Sigmoid colon (tissue), 4 donors: ENCODE measurements around the gene ATP2C1.

Experiments
- EP300 ChIP-seq, 4 donors: sonication (generic); formaldehyde crosslinking; IDR thresholded peaks; one replicate each; pipeline ENCODE4 v1.6.1; 2017; ENCODE audit warnings: antibody characterized with exemption in 4 of 4
- POLR2AphosphoS5 ChIP-seq, 4 donors: sonication (generic); formaldehyde crosslinking; IDR thresholded peaks; one replicate each; pipeline ENCODE4 v1.6.1; 2017; ENCODE audit warnings: antibody characterized with exemption in 4 of 4
- TF ChIP-seq, protein P1 (sequence below), 4 experiments: fragments of 450-650 bp in 3 of 4; fragments of 200-600 bp in 1 of 4; IDR thresholded peaks; one replicate each; pipeline ENCODE4 v1.5.1; 2016 to 2019; ENCODE audit warnings: antibody characterized with exemption in 4 of 4, mild to moderate bottlenecking in 3 of 4, moderate library complexity in 2 of 4

GRCh38 chr3:131001071-131001470, 107.2 kb downstream of the ATP2C1 start:
- TF ChIP-seq, protein P1, sequence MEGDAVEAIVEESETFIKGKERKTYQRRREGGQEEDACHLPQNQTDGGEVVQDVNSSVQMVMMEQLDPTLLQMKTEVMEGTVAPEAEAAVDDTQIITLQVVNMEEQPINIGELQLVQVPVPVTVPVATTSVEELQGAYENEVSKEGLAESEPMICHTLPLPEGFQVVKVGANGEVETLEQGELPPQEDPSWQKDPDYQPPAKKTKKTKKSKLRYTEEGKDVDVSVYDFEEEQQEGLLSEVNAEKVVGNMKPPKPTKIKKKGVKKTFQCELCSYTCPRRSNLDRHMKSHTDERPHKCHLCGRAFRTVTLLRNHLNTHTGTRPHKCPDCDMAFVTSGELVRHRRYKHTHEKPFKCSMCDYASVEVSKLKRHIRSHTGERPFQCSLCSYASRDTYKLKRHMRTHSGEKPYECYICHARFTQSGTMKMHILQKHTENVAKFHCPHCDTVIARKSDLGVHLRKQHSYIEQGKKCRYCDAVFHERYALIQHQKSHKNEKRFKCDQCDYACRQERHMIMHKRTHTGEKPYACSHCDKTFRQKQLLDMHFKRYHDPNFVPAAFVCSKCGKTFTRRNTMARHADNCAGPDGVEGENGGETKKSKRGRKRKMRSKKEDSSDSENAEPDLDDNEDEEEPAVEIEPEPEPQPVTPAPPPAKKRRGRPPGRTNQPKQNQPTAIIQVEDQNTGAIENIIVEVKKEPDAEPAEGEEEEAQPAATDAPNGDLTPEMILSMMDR (IDR thresholded peaks at IDR 0.05) = no peak
- TF ChIP-seq EP300 (IDR thresholded peaks at IDR 0.05) (no peak), POLR2AphosphoS5 (IDR thresholded peaks at IDR 0.05) (no peak)
